HG02852 (cell line): ENCODE results near the gene MYT1.
"Not testable (repeated sequence)": the region's sequence is repeated elsewhere in the genome, so short reads cannot be mapped to it uniquely, and the experiment has no call there.

Source experiments
- ATAC-seq: cut with Tn5 transposase; IDR thresholded peaks from one replicate; pipeline ENCODE4 v1.9.1; 2021; ENCODE audit warnings: mild to moderate bottlenecking, moderate library complexity; ENCODE audit not compliant: unreplicated experiment

Gene MYT1

DNA sequence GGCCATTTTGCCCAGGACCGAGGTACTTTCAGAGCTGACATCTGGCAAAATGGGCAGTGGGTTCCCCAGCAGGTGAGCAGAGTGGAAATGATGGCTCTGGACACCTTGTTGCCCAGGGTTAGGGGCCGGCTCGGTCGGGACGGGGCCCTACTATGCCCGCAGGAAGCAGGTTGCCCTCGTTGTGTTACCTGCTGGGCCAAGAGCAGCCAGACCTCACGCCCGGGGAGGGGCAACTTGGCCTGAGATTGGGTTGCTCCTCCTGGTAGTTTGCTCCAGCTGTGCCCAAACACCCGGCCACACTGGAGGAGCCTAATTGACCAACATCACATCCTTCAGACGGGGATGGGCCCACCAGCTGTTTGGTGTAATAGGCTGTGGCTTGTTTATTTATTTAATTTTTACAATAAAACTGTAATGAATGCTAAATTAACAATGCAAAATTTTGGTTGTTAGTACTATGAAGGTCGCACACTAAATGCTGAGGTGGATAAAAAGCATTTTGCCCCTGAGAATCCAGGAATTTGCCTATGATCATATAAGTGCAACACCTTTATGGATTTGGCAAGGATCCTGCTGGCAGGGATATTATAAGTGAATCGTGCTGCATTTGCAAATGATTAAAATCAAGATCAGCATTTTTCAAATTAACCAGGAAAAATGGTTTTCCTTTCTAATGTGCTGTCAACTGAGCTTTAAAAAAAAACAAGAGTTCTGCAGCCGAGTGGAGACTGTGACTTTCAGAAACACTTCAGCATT lies 64.7 kb downstream of the MYT1 start:
- no peak for ATAC-seq

DNA sequence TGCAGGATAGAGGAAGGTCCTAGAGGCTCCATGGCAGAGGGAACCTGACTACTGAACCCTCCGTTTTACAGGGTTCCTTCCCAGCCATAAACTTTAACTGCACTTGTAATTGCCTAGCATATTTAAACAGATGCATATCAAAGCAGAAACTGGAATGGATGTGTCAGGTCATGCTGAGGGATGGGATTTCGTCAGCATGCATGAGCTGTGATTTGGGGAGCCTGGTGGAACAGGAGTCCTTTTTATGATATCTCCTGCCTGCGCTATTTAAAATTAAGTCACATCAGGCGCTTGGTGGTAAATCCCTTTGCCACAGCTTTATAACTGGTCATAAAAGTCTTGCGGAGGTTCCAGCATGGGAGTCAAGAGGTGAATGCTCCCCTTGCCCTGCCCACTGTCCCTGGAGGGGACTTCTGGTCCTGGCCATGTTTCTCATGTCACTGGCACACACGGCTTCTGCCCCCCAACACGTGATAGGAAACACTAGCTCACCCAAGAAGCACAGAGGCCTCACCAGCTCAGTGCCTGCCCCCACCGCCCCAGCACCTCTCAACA lies 65.3 kb downstream of the MYT1 start:
- no peak for ATAC-seq

GRCh38 chr20:64230461-64231145 lies 66.4 kb downstream of the MYT1 start:
- no peak for ATAC-seq

GRCh38 chr20:64231621-64232550 lies 67.6 kb downstream of the MYT1 start:
- no peak for ATAC-seq

DNA sequence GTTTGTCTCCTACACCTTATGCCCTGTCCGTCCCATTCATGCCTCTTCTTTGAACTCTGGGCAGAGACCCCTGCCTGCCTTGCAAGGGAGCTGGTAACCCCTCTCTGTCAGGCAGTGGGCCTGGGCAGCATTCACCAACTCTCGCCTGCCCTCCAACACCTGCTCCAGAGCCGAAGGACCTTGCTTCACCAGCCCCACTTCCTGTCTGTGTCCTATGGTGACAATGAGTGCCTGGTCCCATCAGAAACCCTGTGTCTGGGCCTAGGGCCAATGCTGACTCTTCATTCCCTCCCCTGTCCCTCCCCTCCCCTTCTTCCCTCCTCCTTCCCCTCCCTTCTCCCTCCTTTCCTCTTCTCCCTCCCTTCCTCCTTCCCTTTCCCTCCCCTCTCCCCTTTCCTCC lies 68.5 kb downstream of the MYT1 start:
- no peak for ATAC-seq

DNA sequence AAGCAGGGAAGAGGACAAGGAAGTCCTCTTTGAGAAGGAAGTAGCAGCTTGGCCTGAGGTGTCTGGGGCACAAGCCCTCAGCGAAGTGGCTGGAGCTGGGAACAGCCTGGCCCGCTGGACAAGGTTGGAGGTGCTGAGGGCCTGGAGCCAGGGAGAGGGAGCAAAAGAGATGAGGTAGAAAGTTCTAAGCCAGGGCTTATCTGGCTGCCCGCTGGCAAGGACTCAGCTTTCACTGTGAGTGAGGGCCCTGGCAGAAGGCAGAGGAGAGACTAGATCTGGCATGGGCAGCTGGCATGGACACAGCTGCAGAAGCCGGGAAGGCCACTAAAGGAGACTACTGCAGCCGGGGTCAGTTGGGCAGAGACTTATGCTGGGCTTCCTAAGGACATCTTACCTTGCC lies 69.5 kb downstream of the MYT1 start:
- ATAC-seq, result no peak

DNA sequence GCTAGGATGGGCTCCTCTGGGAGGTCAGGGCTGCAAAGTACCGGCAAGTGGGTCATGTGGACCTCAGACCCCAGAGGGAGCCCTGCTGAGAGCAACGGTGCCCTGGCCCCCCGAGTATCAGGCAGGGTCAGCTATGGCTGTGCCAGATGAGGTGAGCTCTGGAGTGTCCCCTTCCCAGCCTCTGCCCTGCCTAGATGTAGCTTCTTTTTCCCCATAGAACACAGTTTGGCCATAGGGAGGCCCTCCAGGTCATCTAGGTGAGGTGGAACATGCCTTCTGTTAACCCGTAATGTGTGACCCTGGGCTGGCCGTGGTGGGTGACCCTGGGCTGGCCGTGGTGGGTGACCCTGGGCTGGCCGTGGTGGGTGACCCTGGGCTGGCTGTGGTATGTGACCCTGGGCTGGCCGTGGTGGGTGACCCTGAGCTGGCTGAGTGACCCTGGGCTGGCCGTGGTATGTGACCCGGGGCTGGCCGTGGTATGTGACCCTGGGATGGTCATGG lies 70.1 kb downstream of the MYT1 start:
- no peak for ATAC-seq

DNA sequence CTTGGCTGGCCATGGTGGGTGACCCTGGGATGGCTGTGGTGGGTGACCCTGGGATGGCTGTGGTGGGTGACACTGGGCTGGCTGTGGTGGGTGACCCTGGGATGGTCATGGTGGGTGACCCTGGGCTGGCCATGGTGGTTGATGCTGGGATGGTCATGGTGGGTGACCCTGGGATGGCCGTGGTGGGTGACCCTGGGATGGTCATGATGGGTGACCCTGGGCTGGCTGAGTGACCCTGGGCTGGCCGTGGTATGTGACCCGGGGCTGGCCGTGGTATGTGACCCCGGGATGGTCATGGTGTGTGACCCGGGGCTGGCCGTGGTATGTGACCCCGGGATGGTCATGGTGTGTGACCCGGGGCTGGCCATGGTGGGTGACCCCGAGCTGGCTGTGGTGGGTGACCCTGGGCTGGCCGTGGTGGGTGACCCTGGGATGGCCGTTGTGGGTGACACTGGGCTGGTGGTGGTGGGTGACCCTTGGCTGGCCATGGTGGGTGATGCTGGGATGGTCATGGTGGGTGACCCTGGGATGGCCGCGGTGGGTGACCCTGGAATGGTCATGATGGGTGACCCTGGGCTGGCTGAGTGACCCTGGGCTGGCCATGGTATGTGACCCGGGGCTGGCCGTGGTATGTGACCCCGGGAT lies 70.8 kb downstream of the MYT1 start:
- not testable (repeated sequence) for ATAC-seq

DNA sequence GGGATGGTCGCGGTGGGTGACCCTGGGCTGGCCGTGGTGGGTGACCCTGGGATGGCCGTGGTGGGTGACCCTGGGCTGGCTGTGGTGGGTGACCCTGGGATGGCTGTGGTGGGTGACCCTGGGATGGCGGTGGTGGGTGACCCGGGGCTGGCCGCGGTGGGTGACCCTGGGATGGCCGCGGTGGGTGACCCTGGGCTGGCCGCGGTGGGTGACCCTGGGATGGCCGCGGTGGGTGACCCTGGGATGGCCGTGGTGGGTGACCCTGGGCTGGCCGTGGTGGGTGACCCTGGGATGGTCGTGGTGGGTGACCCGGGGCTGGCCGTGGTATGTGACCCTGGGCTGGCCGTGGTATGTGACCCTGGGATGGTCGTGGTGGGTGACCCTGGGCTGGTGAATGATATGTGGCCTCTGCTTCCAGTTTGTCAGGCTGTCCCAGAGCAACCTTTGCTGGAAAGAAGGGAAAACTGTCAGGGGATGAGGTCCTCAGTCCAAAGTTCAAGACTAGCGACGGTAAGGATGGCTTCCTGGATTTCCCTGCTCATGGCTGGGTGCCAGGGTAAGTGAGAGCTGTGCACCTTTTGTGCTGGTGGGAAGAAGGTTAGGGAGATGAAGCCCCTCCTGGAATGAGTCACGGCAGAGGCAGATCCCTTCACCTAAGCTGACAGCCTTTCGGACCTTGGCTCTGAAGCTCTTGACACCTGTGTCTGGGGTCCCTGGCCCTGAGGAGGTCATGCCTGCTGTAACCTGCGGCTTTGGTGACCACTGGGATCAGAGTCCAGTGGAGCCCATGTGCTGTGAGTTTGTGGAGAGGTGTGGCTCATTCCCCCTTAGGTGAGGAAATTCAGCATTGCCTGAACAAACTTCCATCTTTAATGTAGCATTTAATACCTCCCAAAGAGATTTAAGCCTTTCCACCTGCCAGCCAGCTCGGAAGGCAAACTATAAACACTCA lies 72.2 kb downstream of the MYT1 start:
- no peak for ATAC-seq

GRCh38 chr20:64237316-64237715 lies 73.1 kb downstream of the MYT1 start:
- ATAC-seq, result no peak

DNA sequence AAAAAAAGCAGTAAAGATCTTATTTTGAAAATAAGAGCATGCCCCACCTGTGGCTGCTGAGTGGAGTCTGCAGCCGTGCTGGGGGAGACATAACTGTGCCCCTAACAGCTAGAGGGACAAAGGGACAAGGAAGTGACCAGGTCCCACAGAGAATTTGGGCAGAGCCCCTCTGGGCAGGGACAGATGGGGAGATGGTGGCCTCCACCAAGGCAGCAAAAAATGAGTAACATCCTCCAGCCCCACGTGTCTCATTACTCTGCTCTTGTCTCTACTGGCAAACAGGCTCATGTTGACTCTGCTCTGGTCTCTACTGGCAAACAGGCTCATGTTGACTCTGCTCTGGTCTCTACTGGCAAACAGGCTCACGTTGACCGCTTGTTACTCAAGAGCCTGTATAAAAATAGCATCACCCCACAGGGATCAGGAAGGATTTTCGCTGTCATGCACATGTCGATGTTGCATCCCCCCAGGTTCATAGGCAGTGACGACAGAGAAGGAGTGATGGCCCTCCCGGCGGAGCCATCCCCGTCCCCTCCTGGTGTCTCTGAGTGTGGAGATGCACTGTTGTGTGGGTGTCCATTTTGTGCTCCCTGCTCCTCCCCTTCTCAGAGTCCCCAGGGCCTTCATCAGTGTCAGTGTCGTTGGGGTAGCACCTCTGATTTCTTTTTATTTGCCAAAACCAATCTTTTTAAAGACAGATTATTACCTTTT lies 74.0 kb downstream of the MYT1 start:
- ATAC-seq, result no peak

GRCh38 chr20:64238851-64239387 lies 74.7 kb downstream of the MYT1 start:
- ATAC-seq, result peak; percentile 57

DNA sequence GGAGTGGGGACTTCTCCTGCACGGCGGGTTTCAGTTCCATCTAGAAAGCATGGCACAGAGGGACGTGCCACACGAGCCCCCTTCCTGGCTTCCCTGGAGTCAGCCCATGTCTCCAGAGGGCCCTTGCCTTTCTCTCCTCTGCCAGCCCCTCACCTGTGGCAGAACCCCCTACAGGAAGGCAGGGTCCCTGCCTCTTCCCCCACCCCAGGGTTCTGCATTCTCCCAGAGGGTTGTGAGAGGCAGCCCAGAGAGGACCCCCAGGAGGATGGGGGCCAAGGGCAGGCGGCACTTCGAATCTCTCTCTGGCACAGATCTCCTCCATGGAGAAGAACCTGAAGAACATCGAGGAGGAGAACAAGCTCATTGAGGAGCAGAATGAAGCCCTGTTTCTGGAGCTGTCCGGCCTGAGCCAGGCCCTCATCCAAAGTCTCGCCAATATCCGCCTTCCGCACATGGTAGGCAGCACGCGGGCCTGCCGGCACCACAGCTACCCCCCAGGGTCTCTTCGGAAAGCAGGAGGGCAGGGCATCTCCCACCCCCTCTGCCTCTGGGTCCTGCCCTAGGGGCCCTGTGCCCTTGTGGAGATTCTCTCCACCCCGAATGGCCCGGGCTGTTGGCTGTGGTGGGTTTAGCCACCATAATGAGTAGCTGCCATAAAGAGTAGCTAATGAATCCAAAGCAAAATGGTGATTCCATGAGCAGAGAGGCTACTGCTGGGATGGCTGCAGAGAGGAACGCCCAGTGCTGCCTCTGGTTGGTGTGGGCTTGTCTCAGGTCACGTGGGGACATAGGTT lies 75.4 kb downstream of the MYT1 start:
- no peak for ATAC-seq

GRCh38 chr20:64240243-64241015 lies 76.2 kb downstream of the MYT1 start:
- ATAC-seq, result no peak

DNA sequence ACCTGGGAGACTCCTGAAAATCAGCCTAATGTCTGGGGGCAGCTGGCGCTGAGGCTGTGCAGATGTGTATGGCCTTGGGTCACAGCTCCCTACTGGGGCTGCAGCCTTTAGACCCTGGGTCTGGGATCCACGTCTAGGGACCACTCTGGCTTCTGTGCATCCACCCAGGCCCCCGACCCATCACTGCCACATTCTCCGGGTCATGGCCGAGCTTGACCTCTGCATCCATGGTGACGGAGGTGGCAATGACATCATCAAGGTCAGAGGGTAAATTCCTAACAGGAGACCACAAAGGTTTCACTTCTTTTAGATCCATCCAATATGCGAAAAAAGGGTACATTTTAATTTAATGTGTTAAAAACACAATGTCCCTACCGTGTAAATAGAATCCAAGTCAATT lies 76.8 kb downstream of the MYT1 start:
- no peak for ATAC-seq

DNA sequence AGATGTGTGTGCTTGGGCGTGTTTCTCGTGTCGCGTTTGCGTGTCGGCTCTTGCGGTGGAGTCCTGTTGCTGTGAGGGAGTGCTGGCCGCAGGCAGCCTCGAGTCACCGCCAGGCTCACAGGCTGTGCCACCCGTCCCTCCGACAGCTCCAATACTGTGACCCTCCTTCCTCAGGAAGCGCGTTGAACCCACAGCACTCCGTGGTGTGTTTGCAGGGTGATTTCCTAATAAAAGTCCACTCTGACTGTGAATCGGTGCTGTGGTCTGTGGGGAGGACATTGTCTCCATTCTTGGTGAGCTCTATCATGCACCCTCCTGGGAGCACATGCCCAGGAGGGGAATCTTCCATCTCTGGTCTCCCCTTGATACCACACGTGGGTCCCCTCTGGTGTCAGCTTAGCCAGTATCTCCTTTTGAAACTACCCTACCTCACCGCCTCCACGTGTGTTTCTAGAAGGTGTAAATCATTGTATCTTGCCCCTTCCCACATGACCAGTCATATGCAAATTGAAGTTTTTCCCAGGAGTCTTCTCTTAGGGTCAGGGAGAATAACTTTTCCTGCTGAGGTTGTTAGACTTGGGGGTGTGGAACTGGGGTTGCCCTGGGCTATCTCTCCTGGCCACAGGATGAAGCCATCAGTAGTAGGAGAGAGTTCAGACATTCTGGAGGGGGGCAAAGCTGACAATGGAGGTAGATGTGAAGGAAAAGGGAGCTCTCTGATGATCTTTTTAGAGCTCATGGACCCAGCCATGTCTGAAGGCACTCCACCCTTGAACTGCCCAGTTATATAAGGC lies 77.9 kb downstream of the MYT1 start:
- ATAC-seq, result no peak
